CD4-positive, alpha-beta memory T cell (primary cell): ENCODE data around the gene RERE. TPM values are rescaled to one million over a fixed set of nuclear protein-coding genes. Genes with fewer than 3 reads are reported as not detected.

Experiments
- CTCF ChIA-PET: fragments of 350-600 bp; sonication (Branson Sonifier 250); formaldehyde crosslinking; loops from one replicate; lab custom pipeline; 2021; ENCODE audit warnings: inconsistent platforms; ENCODE audit not compliant: partially characterized antibody; lab: Charles Lee
- POLR2A ChIA-PET: fragments of 350-600 bp; sonication (Branson Sonifier 250); formaldehyde crosslinking; loops from one replicate; lab custom pipeline; 2021; ENCODE audit not compliant: partially characterized antibody; lab: Charles Lee
- DNase-seq, 5 donors: peaks; one replicate each; pipeline versions ENCODE4 v3.0.0 to v3.0.0-alpha.2; 2020 to 2022; ENCODE audit warnings: mixed read lengths in 1 of 5
- H3K27ac ChIP-seq: one replicate; pipeline ENCODE4 v1.7.0; 2013; ENCODE audit warnings: low read depth, low read length
- H3K27me3 ChIP-seq: 2 replicates; pipeline ENCODE4 v1.7.0; 2013; ENCODE audit warnings: mild to moderate bottlenecking, low read length, moderate library complexity; ENCODE audit not compliant: insufficient read depth
- H3K36me3 ChIP-seq: 2 replicates; pipeline ENCODE4 v1.7.0; 2013; ENCODE audit warnings: mild to moderate bottlenecking, low read length, moderate library complexity; ENCODE audit not compliant: insufficient read depth
- H3K4me1 ChIP-seq: 2 replicates; pipeline ENCODE4 v1.7.0; 2013; ENCODE audit warnings: mild to moderate bottlenecking, low read length, moderate library complexity; ENCODE audit not compliant: insufficient read depth
- H3K4me3 ChIP-seq, 2 donors: one replicate each; pipeline ENCODE4 v1.7.0; 2013; ENCODE audit warnings: low read length in 2 of 2, mild to moderate bottlenecking in 1 of 2
- H3K9me3 ChIP-seq, 2 donors: one replicate each; pipeline ENCODE4 v1.7.0; 2013; ENCODE audit warnings: low read length in 2 of 2, control low read depth in 1 of 2; ENCODE audit not compliant: control insufficient read depth in 1 of 2
- H3K27ac Mint-ChIP-seq, 7 donors: one replicate each; pipeline ENCODE4 v1.8.0; 2020 to 2021; ENCODE audit warnings: mixed read lengths in 7 of 7, mild to moderate bottlenecking in 6 of 7, inconsistent platforms in 3 of 7, moderate library complexity in 3 of 7
- H3K27me3 Mint-ChIP-seq, 2 donors: one replicate each; pipeline ENCODE4 v1.8.0; 2020 to 2021; ENCODE audit warnings: mixed read lengths in 2 of 2
- H3K36me3 Mint-ChIP-seq, 2 donors: one replicate each; pipeline ENCODE4 v1.8.0; 2020 to 2021; ENCODE audit warnings: mixed read lengths in 2 of 2, inconsistent platforms in 1 of 2, mild to moderate bottlenecking in 1 of 2
- H3K4me1 Mint-ChIP-seq, 4 donors: one replicate each; pipeline ENCODE4 v1.8.0; 2020 to 2021; ENCODE audit warnings: mixed read lengths in 4 of 4, mild to moderate bottlenecking in 1 of 4
- H3K4me3 Mint-ChIP-seq, 8 donors: one replicate each; pipeline ENCODE4 v1.8.0; 2020 to 2021; ENCODE audit warnings: mixed read lengths in 8 of 8, mild to moderate bottlenecking in 7 of 8, moderate library complexity in 6 of 8, inconsistent platforms in 3 of 8
- H3K9me3 Mint-ChIP-seq, 8 donors: one replicate each; pipeline ENCODE4 v1.8.0; 2020 to 2021; ENCODE audit warnings: mixed read lengths in 8 of 8, mild to moderate bottlenecking in 5 of 8, inconsistent platforms in 3 of 8, moderate library complexity in 1 of 8
- intact Hi-C: fragments of 100-400 bp; cut with micrococcal nuclease; formaldehyde crosslinking; loops from one replicate; pipeline ENCODE4 v1.15.1; 2023
- polyA plus RNA-seq, 2 donors: library from polyadenylated mRNA; unstranded; fragments of 300-500 nt; fragmentation: Illumina TruSeq; gene quantifications; one replicate each; pipeline ENCODE4 v1.2.3, GENCODE V29; 2021
- total RNA-seq, 2 experiments: library from RNA; stranded (reverse); gene quantifications; one replicate each; pipeline ENCODE4 v1.2.3, GENCODE V29; 2021

Gene RERE
- total and polyA plus RNA-seq, 4 experiments from 2014 or later, result 0.38 to 117 (median 60.3) TPM

- Histone ChIP-seq H3K27me3 (no peaks in the 10 kb centered on the region), H3K9me3 (no peaks in the 10 kb centered on the region), H3K36me3 (no peaks in the 10 kb centered on the region), H3K27ac (no peak overlapping the region), H3K4me3 (no peak overlapping the region), H3K4me1 (no peaks in the 10 kb centered on the region)
- Mint-ChIP-seq H3K36me3 (peaks cover 0 to 8% of the 10 kb centered on the region in 2 donors), H3K27ac (no peak overlapping the region), H3K4me3 (no peak overlapping the region), H3K27me3 (no peaks in the 10 kb centered on the region), H3K4me1 (no peaks in the 10 kb centered on the region), H3K9me3 (no peaks in the 10 kb centered on the region)
- intact Hi-C loops, result no loop called here
- DNase-seq, result no peak
- ChIA-PET CTCF (interaction anchor here (1.0 to 1.1 kb wide), 2 partner anchors 10 to 145 kb away, joined by 3 read pairs; no protein-coding TSS in a partner anchor), POLR2A (no interaction called here)
These were observed 236.9 kb downstream of the RERE start for GRCh38 chr1:8580566-8580965.

- no peak overlapping the region for H3K27ac ChIP-seq
- H3K4me1 ChIP-seq, result no peaks in the 10 kb centered on the region
- intact Hi-C loops, result no loop called here
- Mint-ChIP-seq H3K4me3 (no peak overlapping the region), H3K4me1 (no peaks in the 10 kb centered on the region), H3K27me3 (no peaks in the 10 kb centered on the region), H3K27ac (no peak overlapping the region), H3K36me3 (peaks cover 0 to 8% of the 10 kb centered on the region in 2 donors), H3K9me3 (no peaks in the 10 kb centered on the region)
- no peak overlapping the region for H3K4me3 ChIP-seq
- POLR2A ChIA-PET, result no interaction called here
- CTCF ChIA-PET, result no interaction called here
- H3K36me3 ChIP-seq, result no peaks in the 10 kb centered on the region
- H3K27me3 ChIP-seq, result no peaks in the 10 kb centered on the region
- no peak for DNase-seq
- H3K9me3 ChIP-seq, result no peaks in the 10 kb centered on the region
These were observed 238.5 kb downstream of the RERE start for GRCh38 chr1:8578936-8579335.

- no peak for DNase-seq
- Histone ChIP-seq H3K9me3 (no peaks in the 10 kb centered on the region), H3K27ac (no peak overlapping the region), H3K4me1 (no peaks in the 10 kb centered on the region), H3K4me3 (no peak overlapping the region), H3K27me3 (no peaks in the 10 kb centered on the region), H3K36me3 (no peaks in the 10 kb centered on the region)
- Mint-ChIP-seq H3K27me3 (no peaks in the 10 kb centered on the region), H3K4me3 (no peak overlapping the region), H3K4me1 (no peaks in the 10 kb centered on the region), H3K36me3 (peaks cover 0 to 8% of the 10 kb centered on the region in 2 donors), H3K27ac (no peak overlapping the region), H3K9me3 (no peaks in the 10 kb centered on the region)
- POLR2A ChIA-PET, result no interaction called here
- CTCF ChIA-PET, result no interaction called here
- intact Hi-C loops, result no loop called here
These were observed 239.1 kb downstream of the RERE start for GRCh38 chr1:8578132-8578877.

GRCh38 chr1:8574985-8575384, 242.5 kb downstream of the RERE start:
- H3K27ac Mint-ChIP-seq, result no peak overlapping the region
- no peaks in the 10 kb centered on the region for H3K9me3 ChIP-seq
- intact Hi-C loops, result no loop called here
- CTCF ChIA-PET, result interaction anchor here (1.1 kb wide), 1 partner anchor 14 kb away, joined by 4 read pairs; no protein-coding TSS in a partner anchor
- H3K36me3 Mint-ChIP-seq, result peaks cover 0 to 8% of the 10 kb centered on the region in 2 donors
- H3K27me3 ChIP-seq, result no peaks in the 10 kb centered on the region
- no peak overlapping the region for H3K4me3 Mint-ChIP-seq
- no peaks in the 10 kb centered on the region for H3K36me3 ChIP-seq
- H3K9me3 Mint-ChIP-seq, result no peaks in the 10 kb centered on the region
- no peaks in the 10 kb centered on the region for H3K4me1 Mint-ChIP-seq
- no peaks in the 10 kb centered on the region for H3K4me1 ChIP-seq
- no peaks in the 10 kb centered on the region for H3K27me3 Mint-ChIP-seq
- POLR2A ChIA-PET, result no interaction called here
- H3K27ac ChIP-seq, result no peak overlapping the region
- no peak overlapping the region for H3K4me3 ChIP-seq
- DNase-seq, result no peak

GRCh38 chr1:8572106-8572505, 245.3 kb downstream of the RERE start:
- ChIA-PET POLR2A (no interaction called here), CTCF (interaction anchor here (1.1 to 3.5 kb wide), 3 partner anchors 10 to 163 kb away, joined by 3 to 27 read pairs (median 18); no protein-coding TSS in a partner anchor)
- intact Hi-C loops, result no loop called here

GRCh38 chr1:8571200-8571984, 246.0 kb downstream of the RERE start:
- Mint-ChIP-seq H3K36me3 (no peaks in the 10 kb centered on the region), H3K9me3 (no peaks in the 10 kb centered on the region), H3K4me3 (no peak overlapping the region), H3K27me3 (no peaks in the 10 kb centered on the region), H3K27ac (no peak overlapping the region), H3K4me1 (no peaks in the 10 kb centered on the region)
- ChIA-PET CTCF (interaction anchor here (0.6 to 3.5 kb wide), 7 partner anchors 9 to 277 kb away, joined by 3 to 27 read pairs (median 9); no protein-coding TSS in a partner anchor), POLR2A (no interaction called here)
- intact Hi-C loops, result no loop called here
- no peaks in the 10 kb centered on the region for H3K36me3 ChIP-seq
- no peaks in the 10 kb centered on the region for H3K9me3 ChIP-seq
- H3K27ac ChIP-seq, result no peak overlapping the region
- no peak overlapping the region for H3K4me3 ChIP-seq
- H3K27me3 ChIP-seq, result no peaks in the 10 kb centered on the region
- no peak for DNase-seq
- no peaks in the 10 kb centered on the region for H3K4me1 ChIP-seq

More at GRCh38 chr1:8572106-8572505, 245.3 kb downstream of the RERE start:
- H3K9me3 Mint-ChIP-seq, result no peaks in the 10 kb centered on the region
- Histone ChIP-seq H3K9me3 (no peaks in the 10 kb centered on the region), H3K4me1 (no peaks in the 10 kb centered on the region), H3K36me3 (no peaks in the 10 kb centered on the region), H3K27me3 (no peaks in the 10 kb centered on the region), H3K27ac (no peak overlapping the region), H3K4me3 (no peak overlapping the region)
- no peak overlapping the region for H3K27ac Mint-ChIP-seq
- H3K27me3 Mint-ChIP-seq, result no peaks in the 10 kb centered on the region
- DNase-seq, result no peak
- H3K4me3 Mint-ChIP-seq, result no peak overlapping the region
- H3K4me1 Mint-ChIP-seq, result no peaks in the 10 kb centered on the region
- H3K36me3 Mint-ChIP-seq, result no peaks in the 10 kb centered on the region

GRCh38 chr1:8570465-8570864, 247.0 kb downstream of the RERE start:
- no peaks in the 10 kb centered on the region for H3K9me3 Mint-ChIP-seq
- Histone ChIP-seq H3K9me3 (no peaks in the 10 kb centered on the region), H3K4me1 (no peaks in the 10 kb centered on the region), H3K4me3 (no peak overlapping the region), H3K27me3 (no peaks in the 10 kb centered on the region), H3K27ac (no peak overlapping the region), H3K36me3 (no peaks in the 10 kb centered on the region)
- no peaks in the 10 kb centered on the region for H3K36me3 Mint-ChIP-seq
- POLR2A ChIA-PET, result no interaction called here
- H3K27ac Mint-ChIP-seq, result no peak overlapping the region
- CTCF ChIA-PET, result interaction anchor here (0.6 to 3.5 kb wide), 7 partner anchors 9 to 278 kb away, joined by 3 to 27 read pairs (median 9); no protein-coding TSS in a partner anchor
- H3K4me1 Mint-ChIP-seq, result no peaks in the 10 kb centered on the region
- no peak overlapping the region for H3K4me3 Mint-ChIP-seq
- no peak for DNase-seq
- no peaks in the 10 kb centered on the region for H3K27me3 Mint-ChIP-seq
- intact Hi-C loops, result no loop called here
